Mesothelial cell of epicardium (in vitro differentiated cells): ENCODE results near the gene STK32B. TPM values are rescaled to one million over a fixed set of nuclear protein-coding genes. Genes with fewer than 3 reads are reported as not detected.

ENCODE experiments used
- DNase-seq, 2 experiments: peaks; one replicate each; pipeline ENCODE4 v3.0.0; 2021; ENCODE audit warnings: low spot score in 2 of 2; ENCODE audit not compliant: unreplicated experiment in 2 of 2
- H3K27ac Mint-ChIP-seq: 2 replicates; pipeline ENCODE4 v1.8.0; 2021; ENCODE audit warnings: mixed read lengths
- H3K27me3 Mint-ChIP-seq: 2 replicates; pipeline ENCODE4 v1.8.0; 2021; ENCODE audit warnings: low read depth, mixed read lengths
- H3K36me3 Mint-ChIP-seq: 2 replicates; pipeline ENCODE4 v1.8.0; 2021; ENCODE audit warnings: mixed read lengths
- H3K4me1 Mint-ChIP-seq: 2 replicates; pipeline ENCODE4 v1.8.0; 2021; ENCODE audit warnings: mixed read lengths
- H3K4me3 Mint-ChIP-seq: 2 replicates; pipeline ENCODE4 v1.8.0; 2021; ENCODE audit warnings: mild to moderate bottlenecking, moderate library complexity, mixed read lengths
- H3K9me3 Mint-ChIP-seq: 2 replicates; pipeline ENCODE4 v1.8.0; 2021; ENCODE audit warnings: mixed read lengths
- CTCF ChIP-seq: fragments of 200-600 bp; sonication (generic); IDR thresholded peaks from one replicate; pipeline ENCODE4 v1.5.0; 2021; ENCODE audit warnings: antibody characterized with exemption; ENCODE audit not compliant: unreplicated experiment
- total RNA-seq: library from RNA; stranded (reverse); gene quantifications from 3 replicates; pipeline ENCODE4 v1.2.1, GENCODE V29; 2021

STK32B gene
- total RNA-seq, 1 donor from 2014 or later: 0.96 TPM

DNA sequence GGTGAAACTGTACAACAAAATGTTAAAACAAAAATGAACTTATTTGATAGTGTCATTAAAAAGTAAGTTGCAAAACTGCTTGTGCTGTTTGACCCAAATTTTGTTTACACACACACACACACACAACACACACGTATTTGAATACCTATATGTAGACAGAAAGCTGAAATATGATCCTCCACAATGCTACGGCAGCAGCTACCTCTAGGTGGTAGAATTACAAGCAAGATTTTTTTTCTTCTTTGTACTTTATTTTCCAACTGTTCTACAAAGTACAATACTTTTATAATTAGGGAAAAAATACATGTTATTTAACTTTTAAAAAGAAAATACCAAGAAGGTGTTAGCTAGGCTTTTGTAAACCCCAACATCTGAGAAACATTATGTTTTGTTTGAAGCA, 33.2 kb upstream of the STK32B start:
- DNase-seq: no peak
- peaks cover 6% of the 10 kb centered on the region for H3K9me3 Mint-ChIP-seq
- no peak overlapping the region for H3K4me3 Mint-ChIP-seq
- no peak for TF ChIP-seq CTCF
- no peaks in the 10 kb centered on the region for H3K36me3 Mint-ChIP-seq
- peaks cover 52% of the 10 kb centered on the region for H3K27me3 Mint-ChIP-seq
- H3K27ac Mint-ChIP-seq: no peak overlapping the region
- peaks cover 12% of the 10 kb centered on the region for H3K4me1 Mint-ChIP-seq

DNA sequence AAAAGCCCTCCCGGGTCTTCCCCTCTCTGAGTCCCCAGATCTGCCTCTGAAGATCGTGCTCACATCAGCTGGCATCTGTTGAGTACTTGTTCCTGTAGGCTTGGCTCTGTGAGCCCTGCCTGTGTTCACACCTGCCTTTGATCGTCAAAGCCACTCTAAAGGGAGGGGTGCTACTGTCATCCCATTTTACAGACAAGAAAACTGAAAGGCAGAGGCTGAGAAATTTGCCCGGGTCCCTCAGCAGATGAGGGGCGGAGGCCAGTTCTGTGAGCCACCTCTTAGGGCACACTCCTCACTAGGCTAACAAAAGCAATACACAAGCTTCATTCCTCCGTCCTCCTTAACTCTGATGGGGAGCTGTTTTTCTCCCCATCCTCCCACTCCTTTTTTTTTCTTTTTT, 32.7 kb upstream of the STK32B start:
- no peak for DNase-seq
- Mint-ChIP-seq H3K9me3 (peaks cover 6% of the 10 kb centered on the region), H3K4me1 (peaks cover 12% of the 10 kb centered on the region), H3K36me3 (no peaks in the 10 kb centered on the region), H3K27ac (no peak overlapping the region), H3K27me3 (peaks cover 50% of the 10 kb centered on the region), H3K4me3 (peak overlapping the region; percentile 36)
- no peak for TF ChIP-seq CTCF

GRCh38 chr4:5019274-5019673, 32.0 kb upstream of the STK32B start, which contains the start of gene CYTL1:
TSS of gene CYTL1 (minus strand) at chr4:5019458. CDS start at chr4:5019445, 13 bp downstream.
- Mint-ChIP-seq H3K27ac (peak within 1 kb of the TSS; percentile 44), H3K4me3 (peak within 1 kb of the TSS; percentile 69), H3K9me3 (peaks cover 11% of the 10 kb centered on the region), H3K36me3 (no peaks in the 10 kb centered on the region), H3K27me3 (peaks cover 50% of the 10 kb centered on the region), H3K4me1 (peaks cover 12% of the 10 kb centered on the region)
- no peak for TF ChIP-seq CTCF
- peak in 1 of 2 experiments; percentile 49 for DNase-seq

DNA sequence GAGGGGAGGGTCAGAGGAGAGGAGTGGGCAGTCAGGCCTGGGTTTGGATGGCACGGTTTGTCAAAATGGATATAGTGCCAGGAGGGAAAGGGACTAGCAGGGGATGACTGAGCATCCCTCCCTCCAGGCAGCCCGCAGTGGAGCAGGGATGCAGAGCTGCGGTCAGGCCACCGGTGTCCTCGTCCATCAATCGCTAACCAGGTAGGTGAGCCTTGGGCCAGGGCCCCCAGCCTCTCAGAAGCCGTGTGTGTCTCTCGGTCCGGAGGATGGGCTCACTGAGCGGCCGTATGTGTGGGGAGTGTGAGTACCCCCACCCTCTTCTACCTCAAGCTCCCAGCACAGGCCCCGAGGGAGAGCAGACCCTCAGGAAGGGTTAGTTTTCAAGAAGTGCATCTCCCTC, 31.5 kb upstream of the STK32B start:
- peak overlapping the region; percentile 69 for H3K4me3 Mint-ChIP-seq
- H3K36me3 Mint-ChIP-seq: no peaks in the 10 kb centered on the region
- H3K27ac Mint-ChIP-seq: no peak overlapping the region
- peaks cover 12% of the 10 kb centered on the region for H3K4me1 Mint-ChIP-seq
- H3K27me3 Mint-ChIP-seq: peaks cover 48% of the 10 kb centered on the region
- TF ChIP-seq CTCF: no peak
- peaks cover 11% of the 10 kb centered on the region for H3K9me3 Mint-ChIP-seq
- DNase-seq: no peak

- no peak overlapping the region for H3K4me3 Mint-ChIP-seq
- H3K9me3 Mint-ChIP-seq: peaks cover 11% of the 10 kb centered on the region
- DNase-seq: no peak
- TF ChIP-seq CTCF: no peak
- no peak overlapping the region for H3K27ac Mint-ChIP-seq
- H3K36me3 Mint-ChIP-seq: no peaks in the 10 kb centered on the region
- peaks cover 46% of the 10 kb centered on the region for H3K27me3 Mint-ChIP-seq
- peaks cover 12% of the 10 kb centered on the region for H3K4me1 Mint-ChIP-seq
These were observed 30.9 kb upstream of the STK32B start for GRCh38 chr4:5020341-5020740.

GRCh38 chr4:5021546-5021945, 29.7 kb upstream of the STK32B start:
- Mint-ChIP-seq H3K36me3 (no peaks in the 10 kb centered on the region), H3K4me1 (peaks cover 12% of the 10 kb centered on the region), H3K9me3 (peaks cover 11% of the 10 kb centered on the region), H3K27ac (no peak overlapping the region), H3K27me3 (peaks cover 48% of the 10 kb centered on the region), H3K4me3 (no peak overlapping the region)
- no peak for DNase-seq
- no peak for TF ChIP-seq CTCF
